Upper lobe of left lung (tissue), 4 donors: ENCODE results near the gene FGF14.

Experiments
- POLR2A ChIP-seq, 4 donors: fragments of 450-650 bp; IDR thresholded peaks; one replicate each; pipeline ENCODE4 v1.5.1; 2016 to 2017; ENCODE audit warnings: antibody characterized with exemption in 4 of 4, mild to moderate bottlenecking in 2 of 4
- POLR2AphosphoS5 ChIP-seq, 2 donors: sonication (generic); formaldehyde crosslinking; IDR thresholded peaks; one replicate each; pipeline ENCODE4 v1.5.1; 2017; ENCODE audit warnings: antibody characterized with exemption in 2 of 2
- TF ChIP-seq, protein P1 (sequence below), 6 experiments: fragments of 450-650 bp in 4 of 6; fragments of 200-600 bp in 2 of 6; sonication (generic) in 2 of 6; IDR thresholded peaks; one replicate each; pipeline ENCODE4 v1.5.1; 2016 to 2019; ENCODE audit warnings: antibody characterized with exemption in 6 of 6

GRCh38 chr13:101875091-101875490 is 526.8 kb downstream of the FGF14 start:
- TF ChIP-seq POLR2A (IDR thresholded peaks at IDR 0.05) (no peak), POLR2AphosphoS5 (IDR thresholded peaks at IDR 0.05) (no peak)
- TF ChIP-seq, protein P1, sequence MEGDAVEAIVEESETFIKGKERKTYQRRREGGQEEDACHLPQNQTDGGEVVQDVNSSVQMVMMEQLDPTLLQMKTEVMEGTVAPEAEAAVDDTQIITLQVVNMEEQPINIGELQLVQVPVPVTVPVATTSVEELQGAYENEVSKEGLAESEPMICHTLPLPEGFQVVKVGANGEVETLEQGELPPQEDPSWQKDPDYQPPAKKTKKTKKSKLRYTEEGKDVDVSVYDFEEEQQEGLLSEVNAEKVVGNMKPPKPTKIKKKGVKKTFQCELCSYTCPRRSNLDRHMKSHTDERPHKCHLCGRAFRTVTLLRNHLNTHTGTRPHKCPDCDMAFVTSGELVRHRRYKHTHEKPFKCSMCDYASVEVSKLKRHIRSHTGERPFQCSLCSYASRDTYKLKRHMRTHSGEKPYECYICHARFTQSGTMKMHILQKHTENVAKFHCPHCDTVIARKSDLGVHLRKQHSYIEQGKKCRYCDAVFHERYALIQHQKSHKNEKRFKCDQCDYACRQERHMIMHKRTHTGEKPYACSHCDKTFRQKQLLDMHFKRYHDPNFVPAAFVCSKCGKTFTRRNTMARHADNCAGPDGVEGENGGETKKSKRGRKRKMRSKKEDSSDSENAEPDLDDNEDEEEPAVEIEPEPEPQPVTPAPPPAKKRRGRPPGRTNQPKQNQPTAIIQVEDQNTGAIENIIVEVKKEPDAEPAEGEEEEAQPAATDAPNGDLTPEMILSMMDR (IDR thresholded peaks at IDR 0.05): no peak
